Skin of body (tissue), 2 donors: Measurements from ENCODE around the gene CADPS. TPM values are rescaled to one million over a fixed set of nuclear protein-coding genes. Genes with fewer than 3 reads are reported as not detected.

ENCODE experiments used
- DNase-seq: peaks from one replicate; lab custom pipeline; 2025; lab: John Stamatoyannopoulos, UW
- total RNA-seq: library from RNA; depleted of rRNA; stranded (reverse); fragments of >200 nt; gene quantifications from one replicate; pipeline ENCODE4 v1.2.3, GENCODE V29; 2014

Gene CADPS
- total RNA-seq, 1 donor from 2014 or later, result 2.4 TPM

DNA sequence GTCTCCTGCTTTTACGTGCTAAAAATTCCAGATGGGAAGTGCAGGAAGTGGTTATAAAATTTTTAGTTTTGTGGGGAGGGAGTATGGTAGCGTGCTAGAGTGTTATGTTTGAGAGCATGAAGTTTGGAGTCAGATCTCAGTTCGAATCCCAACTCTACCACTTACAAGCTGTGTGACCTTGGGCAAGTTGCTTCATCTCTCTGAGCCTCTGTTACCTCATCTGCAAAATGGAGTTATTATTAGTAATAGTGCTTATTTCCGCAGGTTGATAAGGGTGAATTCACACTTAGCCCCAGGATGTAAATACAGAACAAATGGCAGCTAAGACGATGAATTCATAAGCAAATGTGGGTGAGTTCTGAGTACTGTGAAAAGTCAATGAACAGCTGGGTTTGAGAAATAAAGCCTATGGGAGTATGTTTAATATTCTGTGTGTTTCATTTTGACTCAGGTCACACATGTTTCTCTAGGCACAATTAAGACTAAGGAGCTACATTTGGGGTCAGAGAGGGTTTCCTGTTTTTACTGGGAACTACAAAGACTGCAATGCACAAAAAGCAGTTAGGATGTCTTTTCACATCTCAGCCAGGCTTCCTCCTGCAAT, 428.8 kb downstream of the CADPS start:
- DNase-seq, result no peak

DNA sequence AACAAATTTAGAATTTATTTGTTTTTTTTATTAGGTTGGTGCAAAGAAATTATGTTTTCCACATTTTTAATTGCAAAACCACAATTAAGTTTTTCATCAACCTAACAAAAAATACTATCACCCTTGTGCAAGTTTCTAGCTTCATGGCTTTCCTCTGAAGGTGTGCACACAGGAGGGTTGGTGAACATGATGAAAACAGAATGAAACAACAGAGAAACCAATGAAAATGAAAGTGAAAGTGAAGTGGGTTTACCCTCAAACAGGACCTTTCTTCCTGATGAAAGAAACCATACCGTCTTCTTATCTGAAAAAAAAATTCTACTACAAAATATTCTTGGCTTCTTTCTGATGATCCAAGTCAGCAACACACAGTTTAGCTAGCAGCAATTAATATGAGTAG, 429.9 kb downstream of the CADPS start:
- DNase-seq, result no peak

DNA sequence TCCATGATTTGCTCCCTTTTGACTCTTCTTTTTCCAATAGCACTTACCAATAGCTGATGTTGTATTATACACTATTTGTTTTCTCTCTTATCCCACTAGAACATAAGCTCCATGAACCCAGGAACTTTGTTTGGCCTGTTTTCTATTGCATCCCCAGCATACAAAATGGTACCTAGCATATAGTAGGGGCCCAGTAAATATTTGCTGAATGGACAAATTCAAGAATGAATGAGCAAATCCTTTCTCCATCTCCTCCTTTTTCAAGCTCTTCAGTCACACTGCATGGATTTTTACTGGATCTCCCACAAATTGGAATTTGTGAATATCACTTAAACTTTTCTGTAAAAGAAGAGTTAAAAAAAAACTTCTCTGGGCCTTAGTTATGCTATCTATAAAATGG, 435.2 kb downstream of the CADPS start:
- DNase-seq, result no peak

DNA sequence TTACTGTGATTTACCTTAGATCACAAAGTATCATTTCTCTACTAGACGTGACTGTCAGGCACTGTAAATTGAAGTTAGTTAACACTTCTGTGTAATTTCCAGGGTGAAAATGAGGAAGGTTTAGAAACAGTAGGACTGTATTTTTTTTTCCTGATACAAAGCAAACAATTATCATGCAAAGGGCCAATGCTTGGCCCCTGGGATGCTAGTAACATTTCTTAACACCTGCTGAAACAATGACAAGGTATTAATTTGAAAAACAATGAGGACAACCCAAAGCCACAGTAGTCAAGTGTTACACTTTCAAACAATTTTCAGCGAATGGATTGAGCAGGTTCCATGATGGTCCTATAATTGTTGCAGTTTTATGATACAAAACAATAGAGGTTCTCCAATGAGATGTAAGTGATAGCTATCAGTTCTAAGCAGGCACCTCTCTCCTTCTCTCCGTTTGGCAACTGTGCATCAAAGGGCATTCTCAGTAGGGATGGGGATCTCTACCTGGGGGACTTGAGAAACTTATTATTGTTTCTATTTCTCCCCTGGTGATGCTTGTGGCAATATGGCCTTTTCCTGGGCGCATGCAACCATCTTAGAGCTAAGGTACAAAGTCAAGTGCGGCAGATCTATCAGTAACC, 435.9 kb downstream of the CADPS start:
- no peak for DNase-seq

DNA sequence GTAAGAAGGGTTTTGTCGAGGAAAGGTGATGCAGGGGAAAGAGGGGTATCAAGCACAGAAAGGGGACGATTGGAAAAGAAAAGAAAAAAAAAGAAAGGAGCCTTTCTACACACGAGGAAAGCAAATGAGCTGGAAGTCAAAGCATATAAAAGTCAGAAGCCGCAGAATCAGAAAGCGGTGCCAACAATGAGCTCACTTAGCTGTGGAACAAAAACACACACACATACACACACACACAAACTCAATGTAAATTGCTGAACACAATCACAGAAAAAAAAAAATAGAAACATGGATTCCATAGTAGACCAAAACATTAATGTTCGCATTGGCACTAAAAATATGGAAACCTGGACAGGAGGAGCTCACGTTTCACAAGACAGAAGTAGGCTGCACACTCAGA, 438.4 kb downstream of the CADPS start:
- peak; percentile 71 for DNase-seq

DNA sequence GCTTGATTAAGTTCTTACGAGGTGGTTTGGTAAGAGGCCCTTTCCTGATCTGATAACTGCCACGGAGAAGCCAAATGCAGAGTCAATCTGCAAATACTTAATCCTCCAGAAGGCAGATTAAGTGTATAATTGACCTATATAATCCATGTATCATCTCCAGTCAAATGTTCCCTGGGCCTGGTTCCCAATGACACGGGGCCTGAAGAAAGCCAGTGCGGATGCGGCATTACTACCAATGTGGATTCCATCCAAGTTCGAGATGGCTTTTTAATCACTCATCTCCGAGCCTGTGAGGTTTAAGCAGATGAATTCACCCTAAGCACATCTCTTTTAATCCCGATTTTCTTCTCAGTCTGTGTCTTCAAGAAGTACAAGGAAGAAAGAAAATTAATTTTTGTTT, 441.8 kb downstream of the CADPS start:
- no peak for DNase-seq

DNA sequence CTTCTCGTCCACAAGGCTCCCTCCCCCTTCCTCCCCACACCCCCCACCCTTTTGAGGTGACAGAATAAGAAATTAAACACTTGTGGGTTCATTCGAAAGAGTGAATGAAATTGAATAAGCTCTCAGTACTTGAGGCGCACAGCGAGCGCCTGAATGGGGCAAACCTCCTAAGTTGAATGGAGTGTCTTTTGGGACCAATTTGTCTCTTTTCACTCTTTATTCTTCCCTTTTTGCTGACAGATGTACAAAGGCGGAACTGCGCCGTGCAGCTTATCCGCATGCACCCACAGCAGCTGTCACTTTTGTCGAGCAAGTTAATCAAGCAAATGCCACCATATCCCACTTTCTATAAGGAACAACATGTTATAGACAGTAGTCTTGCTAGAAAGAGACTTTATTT, 454.0 kb downstream of the CADPS start:
- no peak for DNase-seq

DNA sequence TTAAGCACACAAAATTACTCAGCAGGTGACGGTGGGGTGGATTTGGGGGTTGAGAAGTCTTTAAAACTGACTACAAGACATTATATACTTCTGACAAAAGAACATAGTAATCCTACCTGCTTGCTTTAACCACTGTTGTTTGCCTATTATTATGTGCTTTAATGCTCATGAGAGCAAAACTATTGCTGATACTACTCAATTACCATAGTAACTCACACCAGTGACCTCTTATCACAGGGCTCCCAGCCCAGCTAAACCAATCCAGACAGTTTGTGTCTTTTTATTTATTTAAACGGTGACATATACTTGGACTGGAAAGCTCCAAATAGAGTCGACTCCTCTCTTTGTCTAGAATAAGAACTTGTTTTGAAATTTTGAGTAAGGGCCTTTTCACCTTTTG, 459.1 kb downstream of the CADPS start:
- no peak for DNase-seq

DNA sequence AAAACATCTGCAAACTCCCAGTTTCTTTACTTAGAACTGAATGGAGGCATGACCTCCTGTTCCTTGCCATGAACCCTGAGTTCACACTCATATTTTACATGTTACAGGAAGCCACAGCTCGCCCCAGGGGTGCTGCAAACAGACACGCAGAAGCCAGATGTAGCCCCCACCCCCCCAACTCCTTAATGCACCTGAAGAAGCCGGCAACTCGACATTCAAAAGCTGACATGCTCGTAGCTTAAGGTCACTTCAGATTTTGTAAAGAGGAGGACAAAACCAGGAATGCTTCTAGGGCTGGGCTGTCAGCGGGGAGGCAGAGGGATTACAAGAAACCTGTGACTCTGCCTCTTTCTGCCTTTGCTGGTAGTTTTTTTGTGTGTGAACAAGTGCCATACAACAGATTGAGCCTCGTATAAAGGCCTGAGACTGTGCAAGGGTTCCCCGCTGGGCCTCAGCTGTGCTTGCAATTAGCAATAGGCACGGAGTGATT, 459.9 kb downstream of the CADPS start:
- DNase-seq, result no peak

DNA sequence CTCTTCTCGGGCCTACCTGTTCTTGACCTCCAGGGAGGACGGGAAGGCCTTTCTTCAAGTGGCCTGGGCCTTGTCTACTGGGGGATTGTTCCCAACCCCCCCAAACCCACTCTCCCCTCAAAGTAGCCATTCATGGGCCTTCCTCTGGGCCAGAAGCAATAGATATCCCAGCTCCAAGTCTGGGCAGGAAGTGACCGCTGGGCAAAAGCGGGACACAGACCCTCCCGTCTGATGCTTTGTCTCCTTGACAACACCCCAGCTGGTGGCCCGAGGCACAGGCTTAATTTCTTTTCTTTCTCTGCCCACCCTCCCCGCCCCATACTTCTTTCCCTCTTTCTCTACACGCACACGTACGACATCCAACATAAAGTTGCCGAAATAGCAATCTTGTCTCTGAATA, 460.4 kb downstream of the CADPS start:
- DNase-seq, result no peak

DNA sequence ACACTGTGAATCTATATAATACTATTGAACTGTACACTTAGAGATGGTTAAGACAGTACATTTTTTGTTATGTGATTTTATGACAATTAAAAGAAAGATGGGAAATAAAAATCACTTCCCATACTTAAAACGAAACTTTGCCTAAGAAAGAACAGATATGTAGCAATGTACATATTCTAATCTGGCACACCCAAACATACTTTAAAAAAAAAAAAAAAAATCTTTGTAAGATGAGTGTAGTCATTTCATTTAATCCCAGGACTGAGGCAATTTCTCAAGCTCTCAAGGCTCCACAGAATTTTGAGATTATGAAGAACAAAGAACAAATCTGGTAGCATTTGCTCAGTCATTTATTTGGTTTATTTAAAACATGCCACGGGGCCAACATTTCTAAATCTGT, 461.5 kb downstream of the CADPS start:
- DNase-seq, result no peak

DNA sequence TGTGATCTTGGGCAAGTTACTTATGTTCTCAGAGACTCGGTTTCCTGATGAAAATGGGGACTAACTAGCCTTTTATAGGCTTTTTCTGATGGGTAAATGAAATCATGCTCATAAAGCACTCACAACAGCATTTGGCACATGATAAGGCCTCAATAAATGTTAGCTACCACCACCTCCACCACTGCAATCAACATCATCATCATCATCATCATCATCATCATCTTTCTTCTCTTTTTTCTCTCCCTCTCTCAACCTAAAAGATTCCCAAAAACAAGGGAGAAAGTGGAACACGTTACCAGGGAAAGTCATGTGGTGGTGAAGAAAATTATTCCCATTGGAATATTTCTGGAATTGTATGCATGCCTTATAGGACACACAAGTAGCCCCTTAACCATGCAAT, 468.3 kb downstream of the CADPS start:
- DNase-seq, result no peak

DNA sequence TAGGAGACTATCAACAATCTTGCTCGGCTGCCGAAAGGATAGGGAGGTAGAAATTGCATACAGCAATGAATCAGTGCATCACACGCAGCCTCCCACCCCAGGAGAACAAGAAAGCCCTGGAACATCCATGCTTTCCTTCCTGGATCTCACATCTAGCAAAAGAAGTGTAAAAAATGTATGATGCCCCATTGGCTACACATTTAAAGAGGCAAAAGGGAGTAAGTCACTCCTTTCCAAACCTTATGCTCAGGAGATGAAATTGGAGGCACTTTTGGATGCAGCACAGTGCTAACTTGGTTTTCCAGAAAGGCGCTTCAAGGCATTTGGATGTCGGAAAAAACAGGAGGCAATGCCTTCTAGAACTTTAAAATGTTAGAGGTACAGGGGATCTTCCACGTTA, 469.6 kb downstream of the CADPS start:
- no peak for DNase-seq

DNA sequence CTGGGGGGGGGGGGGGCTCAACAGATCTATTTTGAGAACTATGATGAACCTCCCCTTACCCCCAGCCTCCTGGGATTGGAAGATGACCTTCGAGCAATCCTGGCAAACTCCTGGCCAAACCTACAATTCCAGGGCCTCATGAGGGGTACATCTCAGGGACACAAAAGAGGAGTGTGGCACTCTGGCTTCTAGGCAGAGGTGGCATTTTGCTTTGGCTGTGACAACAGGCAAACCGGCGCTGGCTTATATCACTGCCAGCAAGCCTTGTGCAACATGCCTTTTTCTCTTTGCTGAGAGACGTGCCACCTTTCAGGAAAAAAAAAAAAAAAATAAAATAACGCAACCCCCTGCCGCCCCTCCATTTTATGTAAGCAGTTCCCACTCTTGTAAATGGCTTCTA, 470.1 kb downstream of the CADPS start:
- DNase-seq, result no peak

DNA sequence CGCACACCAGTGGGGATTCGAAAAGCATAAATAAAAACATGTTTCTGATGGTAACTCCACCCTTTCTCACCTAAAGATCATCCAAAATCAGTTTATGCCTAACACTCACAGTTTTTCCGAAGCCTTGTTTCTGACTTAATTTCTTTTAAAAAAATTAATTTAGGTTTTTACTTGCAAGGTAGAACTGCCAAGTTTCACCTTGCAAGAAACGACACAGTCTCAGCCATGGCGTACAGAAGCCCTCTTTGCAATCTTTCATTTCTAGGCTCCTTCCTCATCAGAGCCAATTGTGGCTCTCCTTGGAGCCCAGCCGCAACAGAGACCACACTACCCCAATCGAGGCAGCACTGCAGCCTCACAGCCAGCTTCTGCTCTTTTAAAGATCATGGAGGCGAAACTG, 470.9 kb downstream of the CADPS start:
- DNase-seq, result no peak

DNA sequence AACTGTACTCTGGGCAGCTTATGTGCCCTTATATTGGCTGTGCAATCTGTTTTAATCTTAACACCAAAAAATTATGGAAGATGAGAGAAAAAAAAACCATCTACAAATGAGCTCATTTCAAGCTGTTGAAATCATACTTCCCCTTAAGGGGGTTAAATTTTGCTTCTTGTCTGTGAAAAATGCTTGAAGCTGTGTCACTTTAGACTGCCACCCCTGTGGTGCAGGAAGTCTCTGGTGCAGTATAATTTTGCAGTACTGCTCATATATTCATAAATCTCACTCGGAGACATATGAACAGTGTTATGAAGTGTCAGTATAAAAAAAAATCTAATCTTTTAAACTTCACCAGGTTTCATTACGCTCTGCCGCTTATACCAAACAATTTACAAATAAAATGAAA, 471.5 kb downstream of the CADPS start:
- no peak for DNase-seq

DNA sequence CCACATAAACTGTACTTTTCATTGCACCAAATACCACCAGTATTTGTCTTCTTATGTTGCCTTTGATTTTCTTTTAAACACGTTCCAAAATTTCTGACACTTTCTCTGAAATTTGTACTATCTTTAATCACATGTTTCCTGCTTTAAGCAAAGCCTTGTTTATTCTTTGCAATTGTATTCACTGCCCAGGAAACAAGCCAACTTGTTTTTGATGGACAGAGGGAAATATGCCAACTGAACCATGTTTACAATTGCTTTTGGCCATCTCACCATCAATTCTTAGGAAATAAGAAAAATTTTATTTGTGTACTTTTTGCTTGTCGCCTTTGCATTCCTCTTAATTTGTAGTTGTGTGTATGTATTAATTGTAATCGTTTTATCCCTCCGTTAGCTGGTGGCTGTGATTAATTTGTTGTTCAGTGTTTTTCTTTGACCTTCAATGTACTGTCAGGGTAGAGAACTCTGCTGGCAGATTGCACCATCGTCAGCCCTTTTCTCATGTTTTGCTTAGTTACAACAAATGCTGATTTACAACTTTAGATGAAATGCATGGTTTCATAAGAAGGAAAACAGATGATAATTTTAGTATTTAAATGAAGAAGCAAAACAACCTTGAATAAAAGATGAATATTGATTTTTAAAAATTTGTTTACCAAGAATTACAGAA, 482.5 kb downstream of the CADPS start:
- no peak for DNase-seq

DNA sequence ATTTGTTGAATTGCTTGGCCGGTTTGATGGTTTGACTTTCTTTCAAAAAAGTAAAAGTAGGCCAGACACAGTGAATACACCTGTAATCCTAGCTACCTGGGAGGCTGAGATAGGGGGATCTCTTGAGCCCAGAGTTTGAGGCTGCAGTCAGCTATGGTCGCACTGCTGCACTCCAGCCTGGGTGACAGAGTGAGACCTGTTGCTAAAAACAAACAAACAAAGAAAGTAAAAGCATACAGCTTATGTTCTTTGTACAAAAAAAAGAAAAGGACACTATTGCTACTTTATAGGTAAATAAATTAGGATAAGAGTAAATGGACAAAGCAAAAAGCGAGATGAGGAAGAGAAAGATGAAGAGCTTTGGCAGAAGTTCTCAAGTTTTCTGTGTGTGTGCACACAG, 488.0 kb downstream of the CADPS start:
- no peak for DNase-seq

DNA sequence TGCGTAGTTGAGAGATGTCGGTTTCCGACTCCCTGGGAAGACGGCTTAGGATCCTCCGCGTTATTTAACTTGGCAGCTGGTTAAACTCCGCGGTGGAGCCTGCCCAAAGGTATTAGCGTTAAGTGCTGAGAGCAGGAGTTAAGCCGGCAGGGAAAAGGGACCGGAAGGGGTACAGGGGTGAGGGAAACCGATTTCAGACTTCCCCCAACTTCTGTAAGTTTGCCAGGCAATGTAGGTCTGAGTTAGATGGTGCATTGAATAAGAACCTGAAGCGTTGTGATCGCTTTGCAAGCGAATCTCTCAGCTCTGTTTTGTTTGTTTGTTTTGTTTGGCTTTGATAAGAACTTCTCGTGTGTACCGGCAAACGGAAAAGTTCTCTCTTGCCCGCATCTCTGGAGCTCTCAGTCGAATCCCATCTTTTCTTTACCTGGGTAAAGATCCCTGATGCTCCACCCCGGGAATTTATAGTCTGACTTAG, 495.9 kb downstream of the CADPS start:
- no peak for DNase-seq

DNA sequence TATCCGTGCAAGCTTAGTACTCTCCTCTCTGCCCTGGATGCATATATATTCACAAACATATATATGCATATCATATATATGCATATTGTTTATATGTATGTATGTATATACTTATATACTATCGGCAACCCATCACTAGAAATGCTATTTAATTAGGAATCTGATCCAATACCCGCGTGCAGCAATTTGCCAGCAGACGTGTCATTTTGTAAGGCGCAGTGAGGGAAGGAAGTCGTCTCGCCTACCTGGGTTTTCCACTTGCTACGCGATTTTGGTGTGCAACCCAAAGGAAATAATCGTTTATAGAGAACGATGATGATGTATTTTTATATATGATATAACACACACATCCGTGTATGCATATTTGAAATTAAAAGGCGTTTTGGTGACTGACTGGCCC, 496.3 kb downstream of the CADPS start:
- DNase-seq, result no peak

DNA sequence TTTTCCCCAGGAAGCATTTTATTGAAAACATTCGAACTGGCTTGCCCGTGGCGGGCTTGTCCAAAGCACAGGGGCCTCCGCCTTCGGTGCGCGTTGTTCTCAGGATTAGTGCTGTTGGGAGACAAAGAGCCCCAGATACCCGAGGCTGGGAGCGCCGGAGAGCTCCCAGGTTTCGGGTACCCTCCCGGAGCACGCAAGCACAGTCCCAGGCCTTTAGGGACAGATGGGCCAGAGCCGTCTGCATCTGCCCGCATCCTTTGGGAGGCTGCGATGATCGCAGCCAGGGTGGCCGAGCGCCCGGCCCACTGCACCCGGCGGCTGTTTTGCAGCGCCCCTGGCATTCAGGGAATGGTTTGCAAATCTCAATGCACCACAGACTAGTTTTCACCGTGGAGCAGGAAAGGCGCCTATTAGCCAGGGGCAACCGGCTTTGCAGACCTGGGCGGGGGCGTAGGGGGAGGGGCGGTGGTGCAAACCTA, 496.9 kb downstream of the CADPS start:
- no peak for DNase-seq
